ENCODE data around the gene ARPC5L.
"Not testable (repeated sequence)": the region's sequence is repeated elsewhere in the genome, so short reads cannot be mapped to it uniquely, and the experiment has no call there.

The ARPC5L gene

GRCh38 chr9:124861342-124862229 lies at the start of gene ARPC5L, which contains the start of gene RPL35:
Gene ARPC5L (plus strand): TSS chr9:124862130. CDS start chr9:124869291, 7,161 bp downstream.
Gene RPL35 (minus strand): TSS chr9:124861957. CDS start chr9:124861912, 45 bp downstream.
- DNase-seq (ENCODE audit: low spot score), result peak; percentile 98

GRCh38 chr9:124812441-124812876 lies 49.5 kb upstream of the ARPC5L start:
- peak; percentile 76 for DNase-seq (ENCODE audit: low spot score)

- no peak for DNase-seq (ENCODE audit: low spot score)
Observed at GRCh38 chr9:124813041-124813440, 48.9 kb upstream of the ARPC5L start.

GRCh38 chr9:124813501-124814163 lies 48.3 kb upstream of the ARPC5L start:
- DNase-seq (ENCODE audit: low spot score), result no peak

GRCh38 chr9:124814164-124814535 lies 47.8 kb upstream of the ARPC5L start:
- no peak for DNase-seq (ENCODE audit: low spot score)

GRCh38 chr9:124815601-124816000 lies 46.3 kb upstream of the ARPC5L start:
- DNase-seq (ENCODE audit: low spot score), result no peak

GRCh38 chr9:124818431-124819281 lies 43.3 kb upstream of the ARPC5L start:
- DNase-seq (ENCODE audit: low spot score), result peak; percentile 38

GRCh38 chr9:124820698-124821623 lies 41.0 kb upstream of the ARPC5L start:
- no peak for DNase-seq (ENCODE audit: low spot score)

- DNase-seq (ENCODE audit: low spot score), result no peak
Observed at GRCh38 chr9:124828489-124829333, 33.2 kb upstream of the ARPC5L start.

GRCh38 chr9:124829334-124829669 lies 32.6 kb upstream of the ARPC5L start:
- no peak for DNase-seq (ENCODE audit: low spot score)

- no peak for DNase-seq (ENCODE audit: low spot score)
Observed at GRCh38 chr9:124830593-124830992, 31.3 kb upstream of the ARPC5L start.

- DNase-seq (ENCODE audit: low spot score), result no peak
Observed at GRCh38 chr9:124831642-124832364, 30.1 kb upstream of the ARPC5L start.

- DNase-seq (ENCODE audit: low spot score), result no peak
Observed at GRCh38 chr9:124834591-124834990, 27.3 kb upstream of the ARPC5L start.

GRCh38 chr9:124835026-124835557 lies 26.8 kb upstream of the ARPC5L start:
- DNase-seq (ENCODE audit: low spot score), result peak; percentile 98

GRCh38 chr9:124838132-124838531 lies 23.8 kb upstream of the ARPC5L start:
- DNase-seq (ENCODE audit: low spot score), result not testable (repeated sequence)

GRCh38 chr9:124838567-124839275 lies 23.2 kb upstream of the ARPC5L start:
- not testable (repeated sequence) for DNase-seq (ENCODE audit: low spot score)

- no peak for DNase-seq (ENCODE audit: low spot score)
Observed at GRCh38 chr9:124839612-124840299, 22.2 kb upstream of the ARPC5L start.

GRCh38 chr9:124840300-124840833 lies 21.6 kb upstream of the ARPC5L start:
- DNase-seq (ENCODE audit: low spot score), result no peak

Measured in COLO829 (cell line).